Mesenchymal stem cell (in vitro differentiated cells and primary cell): Measurements from ENCODE around the gene CERS3.

ENCODE experiments used
- DNase-seq: peaks from one replicate; pipeline ENCODE4 v3.0.0-alpha.2; 2013
- H2AFZ ChIP-seq: one replicate; pipeline ENCODE4 v1.6.1; 2013; ENCODE audit warnings: low read depth, mild to moderate bottlenecking, control low read depth, inconsistent platforms, low read length, moderate library complexity
- H2AK5ac ChIP-seq: 2 replicates; pipeline ENCODE4 v1.6.1; 2013; ENCODE audit warnings: low read length, moderate library complexity, mild to moderate bottlenecking, inconsistent platforms; ENCODE audit not compliant: severe bottlenecking
- H2BK120ac ChIP-seq: one replicate; pipeline ENCODE4 v1.6.1; 2013; ENCODE audit warnings: low read depth, mild to moderate bottlenecking, inconsistent platforms, low read length, moderate library complexity
- H2BK12ac ChIP-seq, 2 experiments: one replicate each; pipeline ENCODE4 v1.6.1; 2013; ENCODE audit warnings: inconsistent platforms in 2 of 2, low read length in 2 of 2, mild to moderate bottlenecking in 2 of 2, moderate library complexity in 2 of 2, control low read depth in 1 of 2
- H2BK15ac ChIP-seq: one replicate; pipeline ENCODE4 v1.6.1; 2013; ENCODE audit warnings: mild to moderate bottlenecking, low read depth, inconsistent platforms; ENCODE audit not compliant: poor library complexity, severe bottlenecking
- H2BK5ac ChIP-seq: 2 replicates; pipeline ENCODE4 v1.6.1; 2013; ENCODE audit warnings: low read depth, mild to moderate bottlenecking, low read length, control low read depth, inconsistent platforms; ENCODE audit not compliant: poor library complexity, severe bottlenecking
- H3K14ac ChIP-seq, 2 experiments: one replicate each; pipeline ENCODE4 v1.6.1; 2013; ENCODE audit warnings: inconsistent platforms in 2 of 2, low read length in 2 of 2, control low read depth in 1 of 2, mild to moderate bottlenecking in 1 of 2, moderate library complexity in 1 of 2
- H3K18ac ChIP-seq, 2 experiments: one replicate each; pipeline ENCODE4 v1.6.1; 2013; ENCODE audit warnings: inconsistent platforms in 2 of 2, low read length in 2 of 2, control low read depth in 1 of 2, low read depth in 1 of 2, mild to moderate bottlenecking in 1 of 2
- H3K23ac ChIP-seq, 2 experiments: one replicate each; pipeline ENCODE4 v1.6.1; 2013; ENCODE audit warnings: inconsistent platforms in 2 of 2, low read length in 2 of 2, mild to moderate bottlenecking in 2 of 2, moderate library complexity in 2 of 2, control low read depth in 1 of 2
- H3K27ac ChIP-seq: 2 replicates; pipeline ENCODE4 v1.5.1; 2013; ENCODE audit warnings: mild to moderate bottlenecking, moderate library complexity, low read length, control low read depth, inconsistent platforms; ENCODE audit not compliant: poor library complexity, severe bottlenecking
- H3K27me3 ChIP-seq, 2 experiments: 2 replicates each; pipeline versions ENCODE4 v1.6.1 to v1.7.0; 2013; ENCODE audit warnings: low read length in 2 of 2, mild to moderate bottlenecking in 2 of 2, moderate library complexity in 2 of 2, control low read depth in 1 of 2, inconsistent platforms in 1 of 2; ENCODE audit not compliant: control insufficient read depth in 1 of 2, insufficient read depth in 1 of 2
- H3K36me3 ChIP-seq, 2 experiments: 2 replicates each; pipeline versions ENCODE4 v1.6.1 to v1.7.0; 2013; ENCODE audit warnings: low read length in 2 of 2, control low read depth in 1 of 2, inconsistent platforms in 1 of 2, low read depth in 1 of 2, mild to moderate bottlenecking in 1 of 2; ENCODE audit not compliant: insufficient read depth in 2 of 2, control insufficient read depth in 1 of 2
- H3K4ac ChIP-seq, 2 experiments: one replicate each; pipeline ENCODE4 v1.6.1; 2013; ENCODE audit warnings: inconsistent platforms in 2 of 2, low read length in 2 of 2, mild to moderate bottlenecking in 2 of 2, moderate library complexity in 2 of 2, control low read depth in 1 of 2, low read depth in 1 of 2
- H3K4me1 ChIP-seq: 2 replicates; pipeline ENCODE4 v1.6.1; 2013; ENCODE audit warnings: low read depth, low read length, control low read depth; ENCODE audit not compliant: control insufficient read depth, insufficient read depth
- H3K4me2 ChIP-seq: 2 replicates; pipeline ENCODE4 v1.6.1; 2013; ENCODE audit warnings: low read length, mild to moderate bottlenecking, inconsistent platforms; ENCODE audit not compliant: poor library complexity, severe bottlenecking
- H3K4me3 ChIP-seq, 2 experiments: 2 replicates each; pipeline versions ENCODE4 v1.5.1 to v1.7.0; 2013; ENCODE audit warnings: low read length in 2 of 2, mild to moderate bottlenecking in 2 of 2, control low read depth in 1 of 2, low read depth in 1 of 2; ENCODE audit not compliant: insufficient read depth in 1 of 2
- H3K79me1 ChIP-seq: replicated peaks from 2 replicates; pipeline ENCODE4 v1.6.1; 2013; ENCODE audit warnings: mild to moderate bottlenecking, control low read depth, low read length, inconsistent platforms; ENCODE audit not compliant: poor library complexity, severe bottlenecking
- H3K9ac ChIP-seq: 2 replicates; pipeline ENCODE4 v1.7.0; 2013; ENCODE audit warnings: mild to moderate bottlenecking, low read length, moderate library complexity
- H3K9me3 ChIP-seq: 2 replicates; pipeline ENCODE4 v1.7.0; 2013; ENCODE audit warnings: mild to moderate bottlenecking, low read length; ENCODE audit not compliant: control insufficient read depth
- H4K8ac ChIP-seq: one replicate; pipeline ENCODE4 v1.6.1; 2013; ENCODE audit warnings: inconsistent platforms, mild to moderate bottlenecking, low read length, moderate library complexity
- H4K91ac ChIP-seq: one replicate; pipeline ENCODE4 v1.6.1; 2013; ENCODE audit warnings: mild to moderate bottlenecking, low read length, inconsistent platforms
- WGBS: methylation state at CpG from one replicate; pipeline ENCODE4 v1.1.7; 2013; ENCODE audit warnings: mixed read lengths; 5-methylcytosine and 5-hydroxymethylcytosine counted together

The CERS3 gene

GRCh38 chr15:100373942-100374341 is 154.8 kb downstream of the CERS3 start:
- H2BK120ac ChIP-seq = no peak overlapping the region
- H2BK5ac ChIP-seq = no peak overlapping the region
- no peak overlapping the region for H3K4me3 ChIP-seq
- no peaks in the 10 kb centered on the region for H3K79me1 ChIP-seq
- H3K36me3 ChIP-seq = no peaks in the 10 kb centered on the region
- no peak overlapping the region for H2AK5ac ChIP-seq
- peaks cover 0 to 11% of the 10 kb centered on the region in 2 experiments for H3K27me3 ChIP-seq
- no peak overlapping the region for H3K18ac ChIP-seq
- H3K27ac ChIP-seq = no peak overlapping the region
- no peak overlapping the region for H4K8ac ChIP-seq
- H3K4ac ChIP-seq = no peak overlapping the region
- no peaks in the 10 kb centered on the region for H3K4me1 ChIP-seq
- H3K23ac ChIP-seq = no peak overlapping the region
- H2AFZ ChIP-seq = no peak overlapping the region
- H3K4me2 ChIP-seq = no peak overlapping the region
- H3K9ac ChIP-seq = no peak overlapping the region
- no peak overlapping the region for H3K14ac ChIP-seq
- no peak overlapping the region for H2BK12ac ChIP-seq
- H2BK15ac ChIP-seq = no peak overlapping the region
- H3K9me3 ChIP-seq = peaks cover 8% of the 10 kb centered on the region
- no peak for DNase-seq
- 44% methylated on average over 6 of the region's 8 CpGs for WGBS
- H4K91ac ChIP-seq = no peak overlapping the region

GRCh38 chr15:100373120-100373896 is 155.4 kb downstream of the CERS3 start:
- H3K14ac ChIP-seq = no peak overlapping the region
- no peak overlapping the region for H2BK120ac ChIP-seq
- no peak overlapping the region for H4K8ac ChIP-seq

DNA sequence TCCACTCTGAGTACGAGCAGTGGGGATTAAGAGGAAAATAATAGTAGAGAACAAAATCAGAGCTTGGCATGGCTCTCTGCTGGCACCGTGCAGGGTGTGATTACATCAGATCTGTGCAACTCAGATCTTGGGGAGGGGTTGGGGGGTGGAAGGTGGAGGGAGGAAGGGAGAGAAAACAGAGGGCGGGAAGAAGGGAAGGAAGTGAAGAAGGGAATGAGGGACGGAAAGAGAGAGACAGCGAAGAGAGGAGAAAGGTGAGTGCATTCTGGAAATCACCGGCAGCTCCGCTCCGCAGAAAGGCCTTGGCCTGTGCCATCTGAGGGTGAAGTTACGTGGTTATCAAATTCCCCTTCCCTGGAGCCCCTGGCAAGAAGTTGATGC is 156.0 kb downstream of the CERS3 start:
- H3K4me3 ChIP-seq = no peak overlapping the region
- peaks cover 0 to 11% of the 10 kb centered on the region in 2 experiments for H3K27me3 ChIP-seq
- no peak overlapping the region for H2AFZ ChIP-seq
- no peak overlapping the region for H2AK5ac ChIP-seq
- no peaks in the 10 kb centered on the region for H3K79me1 ChIP-seq
- peak overlapping the region; percentile 43 for H3K9ac ChIP-seq
- H3K4me2 ChIP-seq = no peak overlapping the region
- H3K18ac ChIP-seq = no peak overlapping the region
- H3K4ac ChIP-seq = no peak overlapping the region
- no peak overlapping the region for H2BK5ac ChIP-seq
- no peak overlapping the region for H4K8ac ChIP-seq
- no peak overlapping the region for H3K14ac ChIP-seq
- H3K4me1 ChIP-seq = no peaks in the 10 kb centered on the region
- no peak overlapping the region for H3K27ac ChIP-seq
- DNase-seq = no peak
- H3K23ac ChIP-seq = no peak overlapping the region
- H2BK12ac ChIP-seq = no peak overlapping the region
- H4K91ac ChIP-seq = no peak overlapping the region
- peaks cover 6% of the 10 kb centered on the region for H3K9me3 ChIP-seq
- no peaks in the 10 kb centered on the region for H3K36me3 ChIP-seq
- no peak overlapping the region for H2BK15ac ChIP-seq
- H2BK120ac ChIP-seq = no peak overlapping the region
- WGBS = 48% methylated on average over 8 of the region's 9 CpGs

More at GRCh38 chr15:100373120-100373896, 155.4 kb downstream of the CERS3 start:
- Histone ChIP-seq H3K23ac (no peak overlapping the region), H2BK5ac (no peak overlapping the region), H2BK15ac (no peak overlapping the region), H3K79me1 (no peaks in the 10 kb centered on the region), H3K18ac (no peak overlapping the region), H4K91ac (no peak overlapping the region), H3K36me3 (no peaks in the 10 kb centered on the region), H3K4me2 (no peak overlapping the region), H2AFZ (no peak overlapping the region), H3K4me3 (no peak overlapping the region), H2AK5ac (no peak overlapping the region), H2BK12ac (no peak overlapping the region), H3K9ac (peak overlapping the region; percentile 43), H3K27ac (no peak overlapping the region), H3K4me1 (no peaks in the 10 kb centered on the region), H3K4ac (no peak overlapping the region), H3K9me3 (peaks cover 6% of the 10 kb centered on the region), H3K27me3 (peaks cover 0 to 11% of the 10 kb centered on the region in 2 experiments)
- no peak for DNase-seq
- 33% methylated on average over 58 of the region's 82 CpGs for WGBS

DNA sequence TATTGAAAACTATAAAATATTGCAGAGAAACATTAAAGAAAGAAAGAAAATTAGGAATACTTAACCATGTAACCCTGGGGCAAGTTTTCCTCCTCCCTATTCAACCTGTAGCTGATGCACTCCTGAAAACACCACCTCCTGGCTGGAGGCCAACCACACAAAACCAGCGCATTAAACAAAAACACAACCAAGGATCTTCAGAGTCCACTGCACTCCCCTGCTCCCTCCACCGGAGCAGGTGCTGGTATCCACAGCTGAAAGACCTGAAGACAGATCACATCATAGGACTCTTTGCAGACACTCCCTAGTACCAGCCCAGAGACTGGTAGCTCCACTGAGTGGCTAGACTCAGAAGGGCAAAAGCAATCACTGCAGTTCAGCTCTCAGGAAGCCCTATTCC is 173.4 kb downstream of the CERS3 start:
- no peak overlapping the region for H3K27ac ChIP-seq

More for the DNA sequence above, 173.4 kb downstream of the CERS3 start:
- Histone ChIP-seq H3K4me1 (no peaks in the 10 kb centered on the region), H3K9me3 (no peaks in the 10 kb centered on the region), H3K9ac (no peak overlapping the region), H3K4ac (no peak overlapping the region), H2BK5ac (no peak overlapping the region), H3K23ac (no peak overlapping the region), H3K14ac (no peak overlapping the region), H2BK12ac (no peak overlapping the region), H3K4me3 (no peak overlapping the region), H2BK120ac (no peak overlapping the region), H2AFZ (no peak overlapping the region), H3K18ac (no peak overlapping the region), H3K36me3 (no peaks in the 10 kb centered on the region), H4K91ac (no peak overlapping the region), H2BK15ac (no peak overlapping the region), H2AK5ac (no peak overlapping the region), H3K4me2 (no peak overlapping the region), H3K27me3 (no peaks in the 10 kb centered on the region), H4K8ac (no peak overlapping the region), H3K79me1 (no peaks in the 10 kb centered on the region)
- 72% methylated on average over 2 of the region's 2 CpGs for WGBS
- no peak for DNase-seq
